B cell (primary cell): ENCODE measurements around the gene PDZRN4. TPM values are rescaled to one million over a fixed set of nuclear protein-coding genes. Genes with fewer than 3 reads are reported as not detected.

Experiments used
- ATAC-seq: fragments of 200-7000 bp; cut with Tn5 transposase; one replicate; pipeline ENCODE4 v1.10.0; 2021; ENCODE audit warnings: low read depth, mild to moderate bottlenecking, moderate number of reproducible peaks, moderate library complexity
- CTCF ChIA-PET: fragments of 350-600 bp; sonication (Branson Sonifier 250); formaldehyde crosslinking; loops from one replicate; lab custom pipeline; 2021; ENCODE audit warnings: antibody characterized with exemption, inconsistent platforms; lab: Charles Lee
- POLR2A ChIA-PET: fragments of 350-600 bp; sonication (Branson Sonifier 250); formaldehyde crosslinking; loops from one replicate; lab custom pipeline; 2021; ENCODE audit warnings: antibody characterized with exemption; lab: Charles Lee
- DNase-seq: peaks from one replicate; pipeline ENCODE4 v3.0.0; 2013
- H2AFZ ChIP-seq: 2 replicates; pipeline ENCODE4 v1.6.1; 2012; ENCODE audit warnings: mild to moderate bottlenecking, low read depth, low read length; ENCODE audit not compliant: insufficient read depth, poor library complexity, severe bottlenecking
- H3K27ac ChIP-seq, 2 donors: 1 replicate in 1 of 2; 2 replicates in 1 of 2; pipeline ENCODE4 v1.5.1; 2012 to 2013; ENCODE audit warnings: low read length in 2 of 2, mild to moderate bottlenecking in 2 of 2, moderate library complexity in 1 of 2
- H3K27me3 ChIP-seq, 4 experiments: fragments of 200-600 bp in 1 of 4; sonication (generic) in 1 of 4; replicated peaks in 1 of 4; 1 replicate in 2 of 4; 2 replicates in 2 of 4; pipeline versions ENCODE4 v1.6.1 to v1.7.0; 2013 to 2016; ENCODE audit warnings: low read length in 3 of 4, mild to moderate bottlenecking in 2 of 4, mixed read lengths in 1 of 4, moderate library complexity in 1 of 4; ENCODE audit not compliant: insufficient read depth in 4 of 4, control insufficient read depth in 3 of 4; ENCODE audit errors: control extremely low read depth in 1 of 4
- H3K36me3 ChIP-seq, 2 experiments: replicated peaks in 1 of 2; 1 replicate in 1 of 2; 2 replicates in 1 of 2; pipeline versions ENCODE4 v1.6.1 to v1.7.1; 2013; ENCODE audit warnings: low read length in 1 of 2; ENCODE audit not compliant: insufficient read depth in 2 of 2, control insufficient read depth in 1 of 2; ENCODE audit errors: control extremely low read depth in 1 of 2, extremely low read depth in 1 of 2
- H3K4me1 ChIP-seq, 2 donors: fragments of 200-600 bp in 1 of 2; sonication (generic) in 1 of 2; 1 replicate in 1 of 2; 2 replicates in 1 of 2; pipeline versions ENCODE4 v1.5.1 to v1.6.1; 2013 to 2017; ENCODE audit warnings: low read length in 2 of 2; ENCODE audit not compliant: control insufficient read depth in 2 of 2, insufficient read depth in 2 of 2
- H3K4me2 ChIP-seq: replicated peaks from 2 replicates; pipeline ENCODE3; 2012; ENCODE audit warnings: mild to moderate bottlenecking, low read depth, low read length; ENCODE audit not compliant: poor library complexity, severe bottlenecking
- H3K4me3 ChIP-seq, 5 experiments: fragments of 200-600 bp in 1 of 5; sonication (generic) in 1 of 5; 1 replicate in 3 of 5; 2 replicates in 2 of 5; pipeline versions ENCODE4 v1.5.1 to v1.7.0; 2011 to 2016; ENCODE audit warnings: low read length in 4 of 5, mild to moderate bottlenecking in 4 of 5, low read depth in 2 of 5, control low read depth in 1 of 5, moderate library complexity in 1 of 5; ENCODE audit not compliant: insufficient read depth in 1 of 5; ENCODE audit errors: control extremely low read depth in 1 of 5, extremely low read depth in 1 of 5
- H3K79me2 ChIP-seq: fragments of 200-600 bp; sonication (generic); one replicate; pipeline ENCODE4 v1.6.0; 2016; ENCODE audit warnings: low read length; ENCODE audit not compliant: control insufficient read depth, insufficient read depth
- H3K9ac ChIP-seq: fragments of 200-600 bp; sonication (generic); 2 replicates; pipeline ENCODE4 v1.6.1; 2017; ENCODE audit warnings: mild to moderate bottlenecking, low read length, moderate library complexity
- H3K9me3 ChIP-seq, 3 donors: one replicate each; pipeline versions ENCODE4 v1.6.1 to v1.7.1; 2013; ENCODE audit warnings: low read length in 2 of 3; ENCODE audit not compliant: control insufficient read depth in 2 of 3, insufficient read depth in 1 of 3; ENCODE audit errors: control extremely low read depth in 1 of 3
- H4K20me1 ChIP-seq: 2 replicates; pipeline ENCODE4 v1.6.0; 2012; ENCODE audit warnings: mild to moderate bottlenecking, low read length; ENCODE audit not compliant: insufficient read depth, control insufficient read depth, poor library complexity, severe bottlenecking
- H3K27ac Mint-ChIP-seq: one replicate; pipeline ENCODE4 v1.8.0; 2021; ENCODE audit warnings: mixed read lengths
- H3K27me3 Mint-ChIP-seq: one replicate; pipeline ENCODE4 v1.8.0; 2021; ENCODE audit warnings: mixed read lengths
- H3K4me1 Mint-ChIP-seq: one replicate; pipeline ENCODE4 v1.8.0; 2021; ENCODE audit warnings: mixed read lengths
- H3K4me3 Mint-ChIP-seq: one replicate; pipeline ENCODE4 v1.8.0; 2021; ENCODE audit warnings: mixed read lengths
- H3K9me3 Mint-ChIP-seq: one replicate; pipeline ENCODE4 v1.8.0; 2022; ENCODE audit warnings: mixed read lengths; ENCODE audit not compliant: insufficient read depth
- EZH2 ChIP-seq: IDR thresholded peaks from 2 replicates; pipeline ENCODE4 v1.6.1; 2012; ENCODE audit warnings: borderline replicate concordance, low read depth, mild to moderate bottlenecking, moderate library complexity, low read length; ENCODE audit not compliant: insufficient read depth, poor library complexity, severe bottlenecking
- WGBS: methylation state at CpG from one replicate; pipeline ENCODE4 v1.1.5; 2013; ENCODE audit warnings: missing lambda C conversion rate; ENCODE audit not compliant: insufficient coverage; 5-methylcytosine and 5-hydroxymethylcytosine counted together
- intact Hi-C: fragments of 100-400 bp; cut with micrococcal nuclease; formaldehyde crosslinking; loops from one replicate; pipeline ENCODE4 v1.10.0; 2022
- polyA plus RNA-seq: library from polyadenylated mRNA; depleted of rRNA; stranded (reverse); fragments of >200 nt; gene quantifications from 2 replicates; pipeline ENCODE4 v1.2.3, GENCODE V29; 2012
- total RNA-seq, 2 donors: library from RNA; stranded (reverse); fragments of 120-200 nt in 1 of 2; gene quantifications; 1 replicate in 1 of 2; 2 replicates in 1 of 2; pipeline versions ENCODE4 v1.2.3 to v1.2.4, GENCODE V29; 2013 to 2022
- TF ChIP-seq, protein P1 (sequence below): fragments of 200-600 bp; IDR thresholded peaks from one replicate; pipeline ENCODE4 v1.8.0; 2022; ENCODE audit warnings: antibody characterized with exemption, mild to moderate bottlenecking

Gene PDZRN4
- total and polyA plus RNA-seq, 2 donors (not counting 1 experiment from before 2014, with no cell fraction given), result not detected

DNA sequence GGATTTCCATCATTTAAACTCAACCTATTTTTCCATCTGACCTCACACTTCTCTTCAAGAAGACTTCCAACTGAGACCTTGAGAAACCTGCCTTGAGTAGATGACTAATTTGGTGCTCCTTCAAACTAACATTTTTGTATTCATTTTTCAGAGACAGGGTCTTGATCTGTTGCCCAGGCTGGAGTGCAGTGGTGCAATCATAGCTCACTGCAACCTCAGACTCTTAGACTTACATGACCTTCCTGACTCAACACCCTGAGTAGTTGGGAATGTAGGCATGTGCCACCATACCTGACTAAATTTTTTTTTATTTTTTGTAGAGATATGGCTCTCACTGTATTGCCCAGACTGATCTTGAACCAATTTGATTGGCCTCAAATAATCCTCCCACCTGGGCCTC is 389.9 kb downstream of the PDZRN4 start:
- H3K27me3 ChIP-seq, result no peaks in the 10 kb centered on the region
- ChIA-PET CTCF (no interaction called here), POLR2A (no interaction called here)
- H3K9ac ChIP-seq, result no peak overlapping the region
- no peak overlapping the region for H3K27ac Mint-ChIP-seq
- H3K4me1 ChIP-seq, result no peaks in the 10 kb centered on the region
- H3K4me1 Mint-ChIP-seq, result no peaks in the 10 kb centered on the region
- H3K4me3 ChIP-seq, result no peak overlapping the region
- H3K9me3 Mint-ChIP-seq, result no peaks in the 10 kb centered on the region
- TF ChIP-seq, protein P1, sequence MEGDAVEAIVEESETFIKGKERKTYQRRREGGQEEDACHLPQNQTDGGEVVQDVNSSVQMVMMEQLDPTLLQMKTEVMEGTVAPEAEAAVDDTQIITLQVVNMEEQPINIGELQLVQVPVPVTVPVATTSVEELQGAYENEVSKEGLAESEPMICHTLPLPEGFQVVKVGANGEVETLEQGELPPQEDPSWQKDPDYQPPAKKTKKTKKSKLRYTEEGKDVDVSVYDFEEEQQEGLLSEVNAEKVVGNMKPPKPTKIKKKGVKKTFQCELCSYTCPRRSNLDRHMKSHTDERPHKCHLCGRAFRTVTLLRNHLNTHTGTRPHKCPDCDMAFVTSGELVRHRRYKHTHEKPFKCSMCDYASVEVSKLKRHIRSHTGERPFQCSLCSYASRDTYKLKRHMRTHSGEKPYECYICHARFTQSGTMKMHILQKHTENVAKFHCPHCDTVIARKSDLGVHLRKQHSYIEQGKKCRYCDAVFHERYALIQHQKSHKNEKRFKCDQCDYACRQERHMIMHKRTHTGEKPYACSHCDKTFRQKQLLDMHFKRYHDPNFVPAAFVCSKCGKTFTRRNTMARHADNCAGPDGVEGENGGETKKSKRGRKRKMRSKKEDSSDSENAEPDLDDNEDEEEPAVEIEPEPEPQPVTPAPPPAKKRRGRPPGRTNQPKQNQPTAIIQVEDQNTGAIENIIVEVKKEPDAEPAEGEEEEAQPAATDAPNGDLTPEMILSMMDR, result no peak
- TF ChIP-seq EZH2, result no peak
- no peak overlapping the region for H3K4me2 ChIP-seq
- no peak overlapping the region for H3K27ac ChIP-seq
- H3K79me2 ChIP-seq, result no peaks in the 10 kb centered on the region
- no peaks in the 10 kb centered on the region for H3K9me3 ChIP-seq
- DNase-seq (no peak), ATAC-seq (no peak)
- H3K4me3 Mint-ChIP-seq, result no peak overlapping the region
- no peaks in the 10 kb centered on the region for H4K20me1 ChIP-seq
- H3K27me3 Mint-ChIP-seq, result peaks cover 7% of the 10 kb centered on the region
- H2AFZ ChIP-seq, result no peak overlapping the region
- H3K36me3 ChIP-seq, result no peaks in the 10 kb centered on the region
- intact Hi-C loops, result no loop called here

DNA sequence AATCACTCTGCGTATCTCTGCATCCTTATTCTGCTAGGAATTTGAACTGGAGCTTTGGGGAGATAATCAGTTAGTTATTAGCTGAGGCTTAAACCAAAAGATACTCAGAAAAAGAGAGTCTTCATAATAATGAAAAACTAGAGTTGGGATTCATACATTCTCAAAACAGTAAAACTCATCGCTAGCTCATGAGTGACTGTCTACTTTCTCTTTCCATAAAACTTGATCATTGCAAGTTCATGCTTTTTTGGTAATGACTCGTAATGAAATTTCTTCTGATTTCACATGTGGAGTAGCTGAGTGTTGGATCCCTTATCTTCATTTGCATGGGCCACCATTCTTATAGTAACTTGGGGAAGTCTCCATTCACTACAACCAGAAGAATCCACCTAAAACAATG is 397.7 kb downstream of the PDZRN4 start:
- Histone ChIP-seq H3K9me3 (no peaks in the 10 kb centered on the region), H3K27ac (no peak overlapping the region), H2AFZ (no peak overlapping the region), H3K4me2 (no peak overlapping the region), H3K79me2 (no peaks in the 10 kb centered on the region), H4K20me1 (no peaks in the 10 kb centered on the region), H3K36me3 (no peaks in the 10 kb centered on the region), H3K9ac (no peak overlapping the region), H3K4me1 (no peaks in the 10 kb centered on the region), H3K4me3 (no peak overlapping the region), H3K27me3 (no peaks in the 10 kb centered on the region)
- Mint-ChIP-seq H3K27me3 (peaks cover 4% of the 10 kb centered on the region), H3K9me3 (no peaks in the 10 kb centered on the region), H3K4me1 (no peaks in the 10 kb centered on the region), H3K4me3 (no peak overlapping the region), H3K27ac (no peak overlapping the region)
- intact Hi-C loops, result no loop called here
- CTCF ChIA-PET, result no interaction called here
- WGBS, result no CpG with 5 or more reads among the region's 3 CpGs
- ATAC-seq, result no peak
- POLR2A ChIA-PET, result no interaction called here
- TF ChIP-seq, protein P1, result no peak
- TF ChIP-seq EZH2, result no peak
- DNase-seq, result no peak
